GM12875 (cell line): ENCODE results near the gene KDR.

Source experiments
- H3K4me3 ChIP-seq: one replicate; pipeline ENCODE4 v1.5.1; 2011; ENCODE audit warnings: low read depth, low read length, control low read depth
- TF ChIP-seq, protein P1 (sequence below): IDR thresholded peaks from 2 replicates; pipeline ENCODE4 v1.5.1; 2011; ENCODE audit warnings: low read depth, mild to moderate bottlenecking, control low read depth, inconsistent platforms, low read length, moderate library complexity, borderline replicate concordance; ENCODE audit not compliant: insufficient read depth

The KDR gene

DNA sequence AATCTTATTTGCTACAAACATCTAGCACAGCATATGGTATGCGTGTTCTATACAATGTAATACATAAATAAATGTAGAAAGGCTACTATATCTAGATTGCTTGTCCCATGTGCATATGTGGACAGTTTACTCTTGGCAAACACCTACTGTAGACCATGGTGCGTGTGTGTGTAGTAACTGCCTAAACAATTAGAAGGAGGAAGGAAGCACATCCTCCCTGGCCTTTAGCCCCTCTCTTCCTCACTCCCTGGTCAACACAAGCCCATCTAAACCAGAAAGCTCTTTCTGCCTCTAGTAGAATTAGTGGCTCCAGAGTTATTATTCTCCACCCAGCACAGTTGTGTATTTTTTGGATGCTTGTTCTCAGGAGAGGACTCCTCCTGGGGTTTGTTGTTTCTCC, 73.9 kb downstream of the KDR start:
- TF ChIP-seq, protein P1, sequence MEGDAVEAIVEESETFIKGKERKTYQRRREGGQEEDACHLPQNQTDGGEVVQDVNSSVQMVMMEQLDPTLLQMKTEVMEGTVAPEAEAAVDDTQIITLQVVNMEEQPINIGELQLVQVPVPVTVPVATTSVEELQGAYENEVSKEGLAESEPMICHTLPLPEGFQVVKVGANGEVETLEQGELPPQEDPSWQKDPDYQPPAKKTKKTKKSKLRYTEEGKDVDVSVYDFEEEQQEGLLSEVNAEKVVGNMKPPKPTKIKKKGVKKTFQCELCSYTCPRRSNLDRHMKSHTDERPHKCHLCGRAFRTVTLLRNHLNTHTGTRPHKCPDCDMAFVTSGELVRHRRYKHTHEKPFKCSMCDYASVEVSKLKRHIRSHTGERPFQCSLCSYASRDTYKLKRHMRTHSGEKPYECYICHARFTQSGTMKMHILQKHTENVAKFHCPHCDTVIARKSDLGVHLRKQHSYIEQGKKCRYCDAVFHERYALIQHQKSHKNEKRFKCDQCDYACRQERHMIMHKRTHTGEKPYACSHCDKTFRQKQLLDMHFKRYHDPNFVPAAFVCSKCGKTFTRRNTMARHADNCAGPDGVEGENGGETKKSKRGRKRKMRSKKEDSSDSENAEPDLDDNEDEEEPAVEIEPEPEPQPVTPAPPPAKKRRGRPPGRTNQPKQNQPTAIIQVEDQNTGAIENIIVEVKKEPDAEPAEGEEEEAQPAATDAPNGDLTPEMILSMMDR, result no peak
- H3K4me3 ChIP-seq, result no peak overlapping the region

DNA sequence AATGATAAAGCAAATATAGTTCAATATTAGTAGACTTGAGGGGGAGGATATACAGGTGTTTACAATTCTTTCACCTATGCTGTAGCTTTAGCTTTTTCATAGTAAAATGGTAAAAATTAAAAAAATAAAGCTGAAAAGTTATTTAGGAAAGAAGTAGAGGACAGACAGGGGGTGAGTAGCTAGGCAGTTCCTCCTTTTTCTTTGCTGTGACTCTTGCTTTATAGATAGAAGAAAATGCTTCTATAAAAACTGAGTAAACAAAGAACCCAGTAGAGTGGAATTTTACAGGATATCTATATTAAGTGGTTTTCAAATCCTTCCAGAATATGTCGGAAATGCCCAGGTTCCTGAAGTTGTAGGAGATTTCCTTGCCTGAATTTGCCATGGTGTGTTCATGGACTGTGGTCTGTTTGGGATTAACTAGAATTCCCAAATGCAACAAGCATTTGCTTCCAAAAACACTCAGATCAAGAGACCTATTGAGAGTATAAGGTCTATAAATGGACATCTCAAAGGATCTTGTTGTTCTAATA, 74.9 kb downstream of the KDR start:
- H3K4me3 ChIP-seq, result no peak overlapping the region
- TF ChIP-seq, protein P1, result no peak

DNA sequence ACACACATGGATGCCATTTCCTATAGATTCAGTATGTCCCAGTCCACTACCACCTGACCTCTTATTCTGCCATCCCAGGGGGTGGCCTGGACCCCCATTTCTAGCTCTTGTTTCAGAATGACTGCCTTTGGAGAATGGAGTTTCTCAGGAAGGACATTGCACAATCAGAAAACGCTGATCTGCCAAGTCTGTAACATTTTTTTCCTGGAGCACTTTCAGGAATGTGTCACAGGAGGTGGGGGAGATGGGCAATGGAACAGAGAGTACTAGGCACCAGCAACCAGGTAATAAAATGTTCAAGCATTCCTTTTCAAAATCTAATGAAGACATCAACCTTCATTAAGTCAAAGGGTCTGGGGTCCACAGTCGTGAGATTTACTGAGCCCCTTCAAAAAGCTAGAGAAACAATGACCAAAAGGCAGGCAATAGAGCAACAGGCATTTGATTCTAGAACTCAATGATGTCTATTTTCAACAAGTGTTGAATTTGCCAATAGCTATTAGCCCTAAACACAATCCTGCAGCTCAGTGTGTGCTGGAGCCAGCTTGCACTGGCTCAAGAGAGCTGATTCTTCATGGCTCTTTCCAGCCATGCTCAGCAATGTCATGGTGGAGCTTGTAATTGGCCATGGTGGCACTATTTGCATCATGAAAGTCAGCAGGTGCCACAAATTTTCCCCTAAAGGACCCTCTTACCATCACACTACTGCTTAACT, 87.1 kb downstream of the KDR start:
- TF ChIP-seq, protein P1, result no peak
- H3K4me3 ChIP-seq, result no peak overlapping the region

- TF ChIP-seq, protein P1, result no peak
- H3K4me3 ChIP-seq, result no peak overlapping the region
These were observed 87.7 kb downstream of the KDR start for GRCh38 chr4:55037728-55038127.

DNA sequence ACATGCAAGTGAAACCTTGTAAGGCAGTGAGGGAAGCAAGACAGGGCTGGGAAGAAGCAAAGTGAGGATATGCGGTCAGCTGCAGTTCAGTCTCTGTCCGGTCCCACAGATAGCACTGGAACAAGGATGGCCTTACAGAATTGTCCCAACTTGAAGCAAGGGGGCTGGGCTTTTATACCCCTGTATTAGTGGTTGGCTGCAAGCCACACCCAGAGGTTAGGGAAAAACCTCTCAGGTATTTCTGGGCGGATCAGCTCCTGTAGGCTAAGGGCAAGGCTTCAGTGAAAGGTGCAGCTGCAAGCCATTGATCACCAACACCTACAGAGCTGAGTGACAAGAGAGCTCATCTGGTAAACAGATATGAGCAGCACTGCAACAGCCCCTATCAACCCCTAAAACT, 89.0 kb downstream of the KDR start:
- TF ChIP-seq, protein P1, result no peak
- H3K4me3 ChIP-seq, result no peak overlapping the region

- TF ChIP-seq, protein P1, result no peak
- H3K4me3 ChIP-seq, result no peak overlapping the region
These were observed 89.5 kb downstream of the KDR start for GRCh38 chr4:55035892-55036291.

DNA sequence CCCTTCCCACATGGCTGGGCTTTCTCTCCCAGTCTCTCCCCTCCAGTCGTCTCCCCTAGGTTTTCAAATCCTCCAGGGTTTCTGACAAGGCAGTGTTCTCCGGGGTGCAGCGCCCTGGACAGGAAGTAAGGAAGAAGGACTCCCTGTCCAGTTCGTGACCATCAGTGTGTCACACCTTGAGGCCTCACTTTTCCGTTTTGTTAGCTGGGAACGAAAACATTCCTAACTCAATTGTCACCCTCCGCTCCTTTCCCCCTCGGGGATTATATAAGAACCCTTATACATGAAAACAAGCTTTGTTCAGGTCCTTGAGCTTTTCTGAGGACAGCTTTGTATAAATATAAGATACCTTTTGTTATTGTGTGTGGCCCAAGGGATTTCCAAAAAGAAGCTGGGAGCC, 92.1 kb downstream of the KDR start:
- TF ChIP-seq, protein P1, result no peak

More for the DNA sequence above, 92.1 kb downstream of the KDR start:
- no peak overlapping the region for H3K4me3 ChIP-seq
